HEK293 (cell line): ENCODE measurements around the gene NCEH1.

Experiments used
- KLF10 ChIP-seq: fragments of 450-650 bp; IDR thresholded peaks from 2 replicates; pipeline ENCODE4 v1.5.1; 2018; ENCODE audit warnings: missing biosample characterization, mild to moderate bottlenecking, missing genetic modification characterization
- SP2 ChIP-seq: fragments of 450-650 bp; formaldehyde crosslinking; IDR thresholded peaks from 2 replicates; pipeline ENCODE4 v1.5.1; 2016; ENCODE audit warnings: missing biosample characterization, missing genetic modification characterization
- TF ChIP-seq, protein P1 (sequence below): fragments of 450-650 bp; formaldehyde crosslinking; IDR thresholded peaks from 2 replicates; pipeline ENCODE4 v1.5.1; 2016; ENCODE audit warnings: missing biosample characterization, missing genetic modification characterization
- TF ChIP-seq, protein P2 (sequence below): fragments of 450-650 bp; formaldehyde crosslinking; IDR thresholded peaks from 2 replicates; pipeline ENCODE4 v1.5.1; 2016; ENCODE audit warnings: missing biosample characterization, missing genetic modification characterization, low read depth

DNA sequence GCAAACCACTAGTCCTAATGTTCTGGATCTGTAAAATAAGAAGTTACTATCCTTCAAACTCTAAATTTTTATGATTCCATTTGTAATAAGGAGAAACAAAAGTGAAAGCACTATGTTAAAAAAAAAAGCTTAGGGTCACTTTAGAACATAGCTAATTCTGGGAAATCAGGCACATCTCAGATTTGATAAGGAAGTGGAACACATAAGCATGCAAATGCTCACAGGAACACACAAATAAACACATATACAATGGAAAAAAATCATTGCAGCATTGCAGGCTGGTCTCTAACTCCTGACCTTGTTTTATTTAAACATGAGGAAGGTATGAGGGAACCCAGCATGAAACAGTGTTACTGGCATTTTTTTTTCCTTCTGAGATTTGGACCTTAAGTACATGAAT, 124.4 kb downstream of the NCEH1 start:
- TF ChIP-seq, protein P1, sequence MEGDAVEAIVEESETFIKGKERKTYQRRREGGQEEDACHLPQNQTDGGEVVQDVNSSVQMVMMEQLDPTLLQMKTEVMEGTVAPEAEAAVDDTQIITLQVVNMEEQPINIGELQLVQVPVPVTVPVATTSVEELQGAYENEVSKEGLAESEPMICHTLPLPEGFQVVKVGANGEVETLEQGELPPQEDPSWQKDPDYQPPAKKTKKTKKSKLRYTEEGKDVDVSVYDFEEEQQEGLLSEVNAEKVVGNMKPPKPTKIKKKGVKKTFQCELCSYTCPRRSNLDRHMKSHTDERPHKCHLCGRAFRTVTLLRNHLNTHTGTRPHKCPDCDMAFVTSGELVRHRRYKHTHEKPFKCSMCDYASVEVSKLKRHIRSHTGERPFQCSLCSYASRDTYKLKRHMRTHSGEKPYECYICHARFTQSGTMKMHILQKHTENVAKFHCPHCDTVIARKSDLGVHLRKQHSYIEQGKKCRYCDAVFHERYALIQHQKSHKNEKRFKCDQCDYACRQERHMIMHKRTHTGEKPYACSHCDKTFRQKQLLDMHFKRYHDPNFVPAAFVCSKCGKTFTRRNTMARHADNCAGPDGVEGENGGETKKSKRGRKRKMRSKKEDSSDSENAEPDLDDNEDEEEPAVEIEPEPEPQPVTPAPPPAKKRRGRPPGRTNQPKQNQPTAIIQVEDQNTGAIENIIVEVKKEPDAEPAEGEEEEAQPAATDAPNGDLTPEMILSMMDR (tag by site-specific recombination) = no peak
- TF ChIP-seq KLF10 (tag by site-specific recombination) (no peak), SP2 (tag by site-specific recombination) (no peak)
- TF ChIP-seq, protein P2, sequence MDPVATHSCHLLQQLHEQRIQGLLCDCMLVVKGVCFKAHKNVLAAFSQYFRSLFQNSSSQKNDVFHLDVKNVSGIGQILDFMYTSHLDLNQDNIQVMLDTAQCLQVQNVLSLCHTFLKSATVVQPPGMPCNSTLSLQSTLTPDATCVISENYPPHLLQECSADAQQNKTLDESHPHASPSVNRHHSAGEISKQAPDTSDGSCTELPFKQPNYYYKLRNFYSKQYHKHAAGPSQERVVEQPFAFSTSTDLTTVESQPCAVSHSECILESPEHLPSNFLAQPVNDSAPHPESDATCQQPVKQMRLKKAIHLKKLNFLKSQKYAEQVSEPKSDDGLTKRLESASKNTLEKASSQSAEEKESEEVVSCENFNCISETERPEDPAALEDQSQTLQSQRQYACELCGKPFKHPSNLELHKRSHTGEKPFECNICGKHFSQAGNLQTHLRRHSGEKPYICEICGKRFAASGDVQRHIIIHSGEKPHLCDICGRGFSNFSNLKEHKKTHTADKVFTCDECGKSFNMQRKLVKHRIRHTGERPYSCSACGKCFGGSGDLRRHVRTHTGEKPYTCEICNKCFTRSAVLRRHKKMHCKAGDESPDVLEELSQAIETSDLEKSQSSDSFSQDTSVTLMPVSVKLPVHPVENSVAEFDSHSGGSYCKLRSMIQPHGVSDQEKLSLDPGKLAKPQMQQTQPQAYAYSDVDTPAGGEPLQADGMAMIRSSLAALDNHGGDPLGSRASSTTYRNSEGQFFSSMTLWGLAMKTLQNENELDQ (tag by site-specific recombination) = no peak
